ENCODE data around the gene PLAC8.

- no peak for TF ChIP-seq CTCF (IDR thresholded peaks at IDR 0.05)
- no peak for TF ChIP-seq EZH2 (IDR thresholded peaks at IDR 0.05; ENCODE audit: borderline replicate concordance, insufficient read depth, low read depth, low read length, poor library complexity, severe bottlenecking)
Measured at GRCh38 chr4:83080561-83080960, 34.0 kb downstream of the PLAC8 start.
